H1 (cell line): ENCODE measurements around the gene PRRX2.

Experiments used
- ATF3 ChIP-seq: IDR thresholded peaks from 2 replicates; pipeline ENCODE4 v1.6.1; 2011; ENCODE audit warnings: low read depth, mild to moderate bottlenecking, low read length; ENCODE audit not compliant: insufficient read depth
- BACH1 ChIP-seq: IDR thresholded peaks from 2 replicates; pipeline ENCODE4 v1.6.1; 2012; ENCODE audit warnings: low read length, improper control_type of control experiment
- CBX8 ChIP-seq: fragments of 300-800, 300-1000 bp; sonication (generic); IDR thresholded peaks from 2 replicates; pipeline ENCODE4 v1.7.1; 2016; ENCODE audit warnings: low read depth, low read length, borderline replicate concordance
- CTCF ChIP-seq, 3 experiments: IDR thresholded peaks; 1 replicate in 2 of 3; 2 replicates in 1 of 3; pipeline versions ENCODE4 v1.5.1 to v1.6.1; 2011; ENCODE audit warnings: low read length in 3 of 3, mild to moderate bottlenecking in 3 of 3, inconsistent platforms in 2 of 3, low read depth in 1 of 3, moderate library complexity in 1 of 3; ENCODE audit not compliant: insufficient read depth in 1 of 3; ENCODE audit errors: control extremely low read depth in 1 of 3
- EZH2 ChIP-seq: fragments of 200-600 bp; sonication (generic); IDR thresholded peaks from 2 replicates; pipeline ENCODE4 v1.7.1; 2012; ENCODE audit warnings: low read depth, mild to moderate bottlenecking, moderate library complexity, low read length, inconsistent platforms; ENCODE audit not compliant: severe bottlenecking
- JUND ChIP-seq: IDR thresholded peaks from 2 replicates; pipeline ENCODE4 v1.6.1; 2011; ENCODE audit warnings: mild to moderate bottlenecking, improper control_type of control experiment, low read length
- MAX ChIP-seq: IDR thresholded peaks from 2 replicates; pipeline ENCODE4 v1.6.1; 2012; ENCODE audit warnings: inconsistent platforms
- POLR2A ChIP-seq, 2 experiments: IDR thresholded peaks; 1 replicate in 1 of 2; 2 replicates in 1 of 2; pipeline ENCODE4 v1.6.1; 2011; ENCODE audit warnings: low read depth in 2 of 2, low read length in 2 of 2, mild to moderate bottlenecking in 2 of 2; ENCODE audit errors: control extremely low read depth in 1 of 2
- RFX5 ChIP-seq: IDR thresholded peaks from 2 replicates; pipeline ENCODE4 v1.6.1; 2011; ENCODE audit warnings: low read depth, low read length, improper control_type of control experiment, borderline replicate concordance
- SIN3A ChIP-seq, 2 experiments: IDR thresholded peaks in 1 of 2; conservative IDR thresholded peaks in 1 of 2; 2 replicates each; pipeline ENCODE4 v1.6.1; 2011 to 2012; ENCODE audit warnings: low read length in 2 of 2, improper control_type of control experiment in 1 of 2, low read depth in 1 of 2, mild to moderate bottlenecking in 1 of 2
- SUZ12 ChIP-seq: fragments of 200-600 bp; sonication (generic); IDR thresholded peaks from 2 replicates; pipeline ENCODE4 v1.6.1; 2012; ENCODE audit warnings: mild to moderate bottlenecking, inconsistent platforms, low read length, moderate library complexity, mixed read lengths
- YY1 ChIP-seq: IDR thresholded peaks from 2 replicates; pipeline ENCODE4 v1.6.1; 2011; ENCODE audit warnings: low read depth, mild to moderate bottlenecking, low read length
- ZNF274 ChIP-seq: IDR thresholded peaks from 2 replicates; pipeline ENCODE4 v1.7.0; 2012; ENCODE audit warnings: low read length, borderline replicate concordance; ENCODE audit errors: extremely low read depth

- TF ChIP-seq SIN3A (conservative IDR thresholded peaks at IDR 0.05 in 1 of 2, IDR thresholded peaks at IDR 0.05 in 1 of 2; ENCODE audit: low read depth in 1 of 2, low read length in 2 of 2) (no peak), CTCF (IDR thresholded peaks at IDR 0.05; ENCODE audit: control extremely low read depth in 1 of 3, insufficient read depth in 1 of 3, low read depth in 1 of 3, low read length in 3 of 3) (no peak), RFX5 (no peak), YY1 (no peak), JUND (no peak), CBX8 (no peak), ZNF274 (no peak), BACH1 (no peak), MAX (no peak), POLR2A (IDR thresholded peaks at IDR 0.05; ENCODE audit: control extremely low read depth in 1 of 2, low read depth in 2 of 2, low read length in 2 of 2) (no peak), SUZ12 (no peak), EZH2 (no peak), ATF3 (no peak)
Measured at GRCh38 chr9:129646654-129647053, 18.8 kb upstream of the PRRX2 start.
